Kidney (tissue), 14 donors: ENCODE results near the gene HSH2D. TPM values are rescaled to one million over a fixed set of nuclear protein-coding genes. Genes with fewer than 3 reads are reported as not detected.
A peak's percentile ranks its signal among the peaks of the same experiment; 100 is the strongest.

ENCODE experiments used
- DNase-seq, 5 donors: peaks; one replicate each; pipeline ENCODE4 v3.0.0-alpha.2; 2013 to 2020
- FAIRE-seq: peaks from 2 replicates; lab custom pipeline; 2012; peaks lifted over from hg19 to GRCh38; lab: Jason Lieb, UNC
- H3K27ac ChIP-seq, 2 donors: one replicate each; pipeline ENCODE4 v1.7.0; 2013; ENCODE audit warnings: low read depth in 2 of 2, low read length in 2 of 2, inconsistent platforms in 1 of 2
- H3K27me3 ChIP-seq: one replicate; pipeline ENCODE4 v1.7.1; 2013; ENCODE audit warnings: low read length, inconsistent platforms; ENCODE audit not compliant: control insufficient read depth, insufficient read depth
- H3K36me3 ChIP-seq, 3 donors: one replicate each; pipeline versions ENCODE4 v1.7.0 to v1.7.1; 2013; ENCODE audit warnings: low read length in 3 of 3, control low read depth in 1 of 3, inconsistent platforms in 1 of 3; ENCODE audit not compliant: insufficient read depth in 3 of 3, control insufficient read depth in 2 of 3
- H3K4me1 ChIP-seq, 3 donors: one replicate each; pipeline versions ENCODE4 v1.7.0 to v1.7.1; 2013; ENCODE audit warnings: low read length in 3 of 3, inconsistent platforms in 1 of 3, low read depth in 1 of 3; ENCODE audit not compliant: control insufficient read depth in 2 of 3, insufficient read depth in 2 of 3
- H3K4me3 ChIP-seq, 3 donors: one replicate each; pipeline versions ENCODE4 v1.7.0 to v1.8.1; 2013; ENCODE audit warnings: low read length in 3 of 3, control low read depth in 1 of 3, inconsistent platforms in 1 of 3
- H3K9ac ChIP-seq, 3 donors: one replicate each; pipeline versions ENCODE4 v1.7.0 to v1.7.1; 2013; ENCODE audit warnings: low read length in 3 of 3, control low read depth in 1 of 3, inconsistent platforms in 1 of 3
- H3K9me3 ChIP-seq, 3 donors: one replicate each; pipeline versions ENCODE4 v1.7.0 to v1.7.1; 2013; ENCODE audit warnings: low read length in 3 of 3, control low read depth in 1 of 3, inconsistent platforms in 1 of 3; ENCODE audit not compliant: control insufficient read depth in 2 of 3, insufficient read depth in 1 of 3
- CTCF ChIP-seq: IDR thresholded peaks from 3 replicates; pipeline ENCODE4 v1.5.1; 2012; ENCODE audit warnings: mild to moderate bottlenecking, moderate library complexity, borderline replicate concordance; ENCODE audit not compliant: insufficient read depth; ENCODE audit errors: extremely low read depth
- intact Hi-C: fragments of 100-400 bp; cut with DNase I; formaldehyde crosslinking; loops from one replicate; pipeline ENCODE4 v1.11.1; 2022
- polyA plus RNA-seq: library from polyadenylated mRNA; stranded (reverse); fragments of 350-450 nt; fragmentation: Illumina TruSeq; extraction: RNeasy Lipid Tissue Mini Kit (QIAGEN cat#74804); gene quantifications from one replicate; pipeline ENCODE4 v1.2.3, GENCODE V29; 2014; ENCODE audit warnings: low read depth, low replicate concordance; ENCODE audit not compliant: insufficient read depth
- total RNA-seq: library from RNA; stranded (reverse); fragmentation: NEBNext Ultra II Directional; extraction: Animal tissue kit (Norgen Biotek cat#: 25700); gene quantifications from one replicate; pipeline ENCODE4 v1.2.1, GENCODE V29; 2021
- donor health status: control.
- donor health status: control.
- donor health status: control.
- donor health status: control.
- donor health status: control.
- donor health status: DM: yes; HTN: yes; CAD: no.
- donor health status: Normal renal cell carcinoma (clear cell type).

Gene HSH2D
- total and polyA plus RNA-seq, 2 donors from 2014 or later: 0.41 to 7.7 TPM

- intact Hi-C loops: loop anchor here (5.0 kb wide), 1 partner anchor 138 kb away; no protein-coding TSS in a partner anchor
- Histone ChIP-seq H3K27ac (no peak overlapping the region), H3K27me3 (no peaks in the 10 kb centered on the region), H3K4me3 (no peak overlapping the region), H3K9ac (no peak overlapping the region), H3K9me3 (peaks cover 0 to 3% (median 0%) of the 10 kb centered on the region in 3 donors), H3K36me3 (no peaks in the 10 kb centered on the region), H3K4me1 (no peaks in the 10 kb centered on the region)
- DNase-seq (no peak), FAIRE-seq (no peak)
- no peak for TF ChIP-seq CTCF
Observed at GRCh38 chr19:16180611-16181010, 37.1 kb downstream of the HSH2D start.

- peaks cover 0 to 5% (median 0%) of the 10 kb centered on the region in 3 donors for H3K4me1 ChIP-seq
- FAIRE-seq (no peak), DNase-seq (no peak)
- H3K27ac ChIP-seq: no peak overlapping the region
- H3K9ac ChIP-seq: peak overlapping the region; percentile 24 to 73 (median 65)
- H3K9me3 ChIP-seq: no peaks in the 10 kb centered on the region
- no peak for TF ChIP-seq CTCF
- H3K27me3 ChIP-seq: no peaks in the 10 kb centered on the region
- peaks cover 4 to 7% (median 6%) of the 10 kb centered on the region in 3 donors for H3K36me3 ChIP-seq
- intact Hi-C loops: loop anchor here (5.0 kb wide), 1 partner anchor 142 kb away; no protein-coding TSS in a partner anchor
- peak overlapping the region; percentile 90 to 95 (median 95) for H3K4me3 ChIP-seq
Observed at GRCh38 chr19:16184665-16185122, 41.2 kb downstream of the HSH2D start.

- Histone ChIP-seq H3K9ac (peak within 1 kb of the TSS; percentile 79 to 97 (median 90)), H3K27me3 (no peaks in the 10 kb centered on the region), H3K9me3 (no peaks in the 10 kb centered on the region), H3K27ac (peak within 1 kb of the TSS; percentile 60 to 71), H3K4me1 (peaks cover 0 to 5% (median 0%) of the 10 kb centered on the region in 3 donors), H3K36me3 (peaks cover 6 to 12% (median 10%) of the 10 kb centered on the region in 3 donors), H3K4me3 (peak within 1 kb of the TSS; percentile 90 to 95 (median 95))
- DNase-seq (peak; percentile 99 to 100 (median 100)), FAIRE-seq (peak; percentile 95)
- intact Hi-C loops: no loop called here
- peak; percentile 21 for TF ChIP-seq CTCF
Observed at GRCh38 chr19:16185123-16185767, 41.8 kb downstream of the HSH2D start, which contains the start of gene FAM32A. Gene FAM32A, plus strand, starts transcription at chr19:16185410. Its CDS starts 33 bp downstream, at chr19:16185443.
